ENCODE results near the gene ZFC3H1.

DNA sequence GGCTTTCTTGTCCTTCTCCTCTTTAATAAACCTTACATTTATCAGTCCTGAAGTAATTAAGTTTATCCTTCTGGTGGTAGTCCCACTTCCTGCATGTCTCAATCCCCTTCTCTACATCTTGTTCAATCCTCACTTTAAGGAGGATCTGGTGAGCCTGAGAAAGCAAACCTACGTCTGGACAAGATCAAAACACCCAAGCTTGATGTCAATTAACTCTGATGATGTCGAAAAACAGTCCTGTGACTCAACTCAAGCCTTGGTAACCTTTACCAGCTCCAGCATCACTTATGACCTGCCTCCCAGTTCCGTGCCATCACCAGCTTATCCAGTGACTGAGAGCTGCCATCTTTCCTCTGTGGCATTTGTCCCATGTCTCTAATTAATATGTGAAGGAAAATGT is 79.3 kb downstream of the ZFC3H1 start:
- TF ChIP-seq, protein P1, sequence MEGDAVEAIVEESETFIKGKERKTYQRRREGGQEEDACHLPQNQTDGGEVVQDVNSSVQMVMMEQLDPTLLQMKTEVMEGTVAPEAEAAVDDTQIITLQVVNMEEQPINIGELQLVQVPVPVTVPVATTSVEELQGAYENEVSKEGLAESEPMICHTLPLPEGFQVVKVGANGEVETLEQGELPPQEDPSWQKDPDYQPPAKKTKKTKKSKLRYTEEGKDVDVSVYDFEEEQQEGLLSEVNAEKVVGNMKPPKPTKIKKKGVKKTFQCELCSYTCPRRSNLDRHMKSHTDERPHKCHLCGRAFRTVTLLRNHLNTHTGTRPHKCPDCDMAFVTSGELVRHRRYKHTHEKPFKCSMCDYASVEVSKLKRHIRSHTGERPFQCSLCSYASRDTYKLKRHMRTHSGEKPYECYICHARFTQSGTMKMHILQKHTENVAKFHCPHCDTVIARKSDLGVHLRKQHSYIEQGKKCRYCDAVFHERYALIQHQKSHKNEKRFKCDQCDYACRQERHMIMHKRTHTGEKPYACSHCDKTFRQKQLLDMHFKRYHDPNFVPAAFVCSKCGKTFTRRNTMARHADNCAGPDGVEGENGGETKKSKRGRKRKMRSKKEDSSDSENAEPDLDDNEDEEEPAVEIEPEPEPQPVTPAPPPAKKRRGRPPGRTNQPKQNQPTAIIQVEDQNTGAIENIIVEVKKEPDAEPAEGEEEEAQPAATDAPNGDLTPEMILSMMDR (conservative IDR thresholded peaks at IDR 0.05; ENCODE audit: low read length) = no peak
- no peak for TF ChIP-seq EZH2phosphoT487 (IDR thresholded peaks at IDR 0.05; ENCODE audit: borderline replicate concordance, low read depth, low read length)

Data from OCI-LY7 (cell line).